ENCODE results near the gene CRPPA. TPM values are rescaled to one million over a fixed set of nuclear protein-coding genes. Genes with fewer than 3 reads are reported as not detected.

The CRPPA gene
- polyA plus RNA-seq, 3 donors = 0.49 to 0.88 (median 0.67) TPM

GRCh38 chr7:16430133-16430532 is 8.8 kb upstream of the CRPPA start:
- WGBS, 3 donors = 87 to 93% (median 90%) methylated on average over 3 of the region's 3 CpGs

GRCh38 chr7:16428672-16429071 is 7.3 kb upstream of the CRPPA start:
- no peak overlapping the region for H3K27ac ChIP-seq (ENCODE audit: low read depth, low read length)
- 40 to 52% (median 47%) methylated on average over 2 of the region's 2 CpGs for WGBS, 3 donors

More at GRCh38 chr7:16430133-16430532, 8.8 kb upstream of the CRPPA start:
- no peak overlapping the region for H3K27ac ChIP-seq (ENCODE audit: low read depth, low read length)

GRCh38 chr7:16428182-16428581 is 6.8 kb upstream of the CRPPA start:
- H3K27ac ChIP-seq (ENCODE audit: low read depth, low read length) = no peak overlapping the region

- H3K27ac ChIP-seq (ENCODE audit: low read depth, low read length) = no peak overlapping the region
- WGBS, 3 donors = 35 to 84% (median 47%) methylated on average over 1 of the region's 1 CpG
Observed at GRCh38 chr7:16423761-16424160, 2.4 kb upstream of the CRPPA start.

GRCh38 chr7:16422917-16423316 is 1.6 kb upstream of the CRPPA start:
- no peak overlapping the region for H3K27ac ChIP-seq (ENCODE audit: low read depth, low read length)
- 85 to 96% (median 90%) methylated on average over 3 of the region's 3 CpGs for WGBS, 3 donors

GRCh38 chr7:16422103-16422435 is 731 bp upstream of the CRPPA start:
- WGBS, 3 donors = 18 to 68% (median 31%) methylated on average over 1 of the region's 1 CpG
- no peak overlapping the region for H3K27ac ChIP-seq (ENCODE audit: low read depth, low read length)

- WGBS, 3 donors = 0 to 1% (median 0%) methylated on average over 43 to 56 of the region's 56 CpGs
- H3K27ac ChIP-seq (ENCODE audit: low read depth, low read length) = peak overlapping the region; percentile 81
Observed at GRCh38 chr7:16420649-16421332, 547 bp downstream of the CRPPA start.

- WGBS, 3 donors = 0 to 2% (median 0%) methylated on average over 3 of the region's 3 CpGs
Observed at GRCh38 chr7:16420329-16420648, 1.0 kb downstream of the CRPPA start.

GRCh38 chr7:16419859-16420258 is 1.5 kb downstream of the CRPPA start:
- H3K27ac ChIP-seq (ENCODE audit: low read depth, low read length) = no peak overlapping the region
- 43 to 74% (median 71%) methylated on average over 10 of the region's 10 CpGs for WGBS, 3 donors

More at GRCh38 chr7:16420329-16420648, 1.0 kb downstream of the CRPPA start:
- no peak overlapping the region for H3K27ac ChIP-seq (ENCODE audit: low read depth, low read length)

- no peak overlapping the region for H3K27ac ChIP-seq (ENCODE audit: low read depth, low read length)
- WGBS, 3 donors = 94 to 100% (median 100%) methylated on average over 1 of the region's 1 CpG
Observed at GRCh38 chr7:16419126-16419525, 2.2 kb downstream of the CRPPA start.

- 43 to 55% (median 49%) methylated on average over 1 of the region's 1 CpG for WGBS, 3 donors
- H3K27ac ChIP-seq (ENCODE audit: low read depth, low read length) = no peak overlapping the region
Observed at GRCh38 chr7:16417906-16418305, 3.4 kb downstream of the CRPPA start.

- WGBS, 3 donors = 78 to 79% (median 78%) methylated on average over 7 of the region's 7 CpGs
Observed at GRCh38 chr7:16416289-16417282, 4.8 kb downstream of the CRPPA start.

GRCh38 chr7:16412274-16413254 is 8.8 kb downstream of the CRPPA start:
- WGBS, 3 donors = 68 to 81% (median 75%) methylated on average over 8 of the region's 8 CpGs
- no peak overlapping the region for H3K27ac ChIP-seq (ENCODE audit: low read depth, low read length)

More at GRCh38 chr7:16416289-16417282, 4.8 kb downstream of the CRPPA start:
- no peak overlapping the region for H3K27ac ChIP-seq (ENCODE audit: low read depth, low read length)

- no peak overlapping the region for H3K27ac ChIP-seq (ENCODE audit: low read depth, low read length)
- 97 to 99% (median 98%) methylated on average over 2 of the region's 2 CpGs for WGBS, 3 donors
Observed at GRCh38 chr7:16411391-16411790, 9.9 kb downstream of the CRPPA start.

- H3K27ac ChIP-seq (ENCODE audit: low read depth, low read length) = no peak overlapping the region
Observed at GRCh38 chr7:16409777-16410176, 11.6 kb downstream of the CRPPA start.

- no peak overlapping the region for H3K27ac ChIP-seq (ENCODE audit: low read depth, low read length)
- 88 to 94% (median 88%) methylated on average over 1 of the region's 1 CpG for WGBS, 3 donors
Observed at GRCh38 chr7:16404636-16405035, 16.7 kb downstream of the CRPPA start.

GRCh38 chr7:16403475-16403874 is 17.9 kb downstream of the CRPPA start:
- H3K27ac ChIP-seq (ENCODE audit: low read depth, low read length) = no peak overlapping the region
- WGBS, 3 donors = 90 to 100% (median 97%) methylated on average over 1 of the region's 1 CpG

GRCh38 chr7:16402940-16403339 is 18.4 kb downstream of the CRPPA start:
- WGBS, 3 donors = 91 to 100% (median 97%) methylated on average over 1 of the region's 1 CpG
- H3K27ac ChIP-seq (ENCODE audit: low read depth, low read length) = no peak overlapping the region

- no peak overlapping the region for H3K27ac ChIP-seq (ENCODE audit: low read depth, low read length)
Observed at GRCh38 chr7:16402091-16402490, 19.2 kb downstream of the CRPPA start.

Measured in adipose tissue (tissue), 3 donors.